Fibroblast of lung (primary cell): ENCODE results near the gene UBE2J2.

Experiments used
- CTCF ChIP-seq, 2 donors: IDR thresholded peaks in 1 of 2; conservative IDR thresholded peaks in 1 of 2; 1 replicate in 1 of 2; 2 replicates in 1 of 2; pipeline ENCODE4 v1.5.1; 2011 to 2012; ENCODE audit warnings: low read length in 2 of 2, control low read depth in 1 of 2, inconsistent platforms in 1 of 2, low read depth in 1 of 2, mild to moderate bottlenecking in 1 of 2
- EZH2 ChIP-seq: IDR thresholded peaks from 2 replicates; pipeline ENCODE4 v1.5.1; 2012; ENCODE audit warnings: low read length, control low read depth, mild to moderate bottlenecking; ENCODE audit errors: missing control alignments

- TF ChIP-seq CTCF (conservative IDR thresholded peaks at IDR 0.05 in 1 of 2, IDR thresholded peaks at IDR 0.05 in 1 of 2; ENCODE audit: low read depth in 1 of 2, low read length in 2 of 2) (no peak), EZH2 (no peak)
Measured at GRCh38 chr1:1279028-1279427, 5.4 kb upstream of the UBE2J2 start.
